ENCODE results near the gene RAD23A.

RAD23A gene

DNA sequence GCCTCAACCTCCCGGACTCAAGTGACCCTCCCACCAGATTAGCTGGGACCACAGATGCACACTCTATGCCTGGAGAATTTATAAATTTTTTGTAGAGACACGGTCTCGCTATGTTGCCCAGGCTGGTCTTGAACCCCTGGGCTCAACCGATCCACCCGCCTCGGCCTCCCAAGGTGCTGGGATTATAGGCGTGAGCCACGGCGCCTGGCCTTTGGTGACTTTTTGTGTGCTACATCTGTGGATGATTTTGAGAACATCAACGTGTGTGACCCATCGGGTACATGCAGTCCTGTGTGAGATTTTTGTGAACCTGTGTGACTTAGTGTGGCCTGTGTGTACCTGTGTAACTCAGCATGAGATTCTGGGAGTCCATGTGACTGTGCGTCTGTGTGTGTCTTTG, 41.1 kb downstream of the RAD23A start:
- no peak for TF ChIP-seq FOXP2 (optimal IDR thresholded peaks at IDR 0.05; ENCODE audit: borderline replicate concordance, extremely low read depth, extremely low read length, insufficient read depth)
- no peak for TF ChIP-seq SIN3A (IDR thresholded peaks at IDR 0.05; ENCODE audit: borderline replicate concordance, insufficient read depth, low read length)
- no peak for TF ChIP-seq TAF1 (IDR thresholded peaks at IDR 0.05; ENCODE audit: borderline replicate concordance, insufficient read depth, low read length)
- TF ChIP-seq, protein P1, sequence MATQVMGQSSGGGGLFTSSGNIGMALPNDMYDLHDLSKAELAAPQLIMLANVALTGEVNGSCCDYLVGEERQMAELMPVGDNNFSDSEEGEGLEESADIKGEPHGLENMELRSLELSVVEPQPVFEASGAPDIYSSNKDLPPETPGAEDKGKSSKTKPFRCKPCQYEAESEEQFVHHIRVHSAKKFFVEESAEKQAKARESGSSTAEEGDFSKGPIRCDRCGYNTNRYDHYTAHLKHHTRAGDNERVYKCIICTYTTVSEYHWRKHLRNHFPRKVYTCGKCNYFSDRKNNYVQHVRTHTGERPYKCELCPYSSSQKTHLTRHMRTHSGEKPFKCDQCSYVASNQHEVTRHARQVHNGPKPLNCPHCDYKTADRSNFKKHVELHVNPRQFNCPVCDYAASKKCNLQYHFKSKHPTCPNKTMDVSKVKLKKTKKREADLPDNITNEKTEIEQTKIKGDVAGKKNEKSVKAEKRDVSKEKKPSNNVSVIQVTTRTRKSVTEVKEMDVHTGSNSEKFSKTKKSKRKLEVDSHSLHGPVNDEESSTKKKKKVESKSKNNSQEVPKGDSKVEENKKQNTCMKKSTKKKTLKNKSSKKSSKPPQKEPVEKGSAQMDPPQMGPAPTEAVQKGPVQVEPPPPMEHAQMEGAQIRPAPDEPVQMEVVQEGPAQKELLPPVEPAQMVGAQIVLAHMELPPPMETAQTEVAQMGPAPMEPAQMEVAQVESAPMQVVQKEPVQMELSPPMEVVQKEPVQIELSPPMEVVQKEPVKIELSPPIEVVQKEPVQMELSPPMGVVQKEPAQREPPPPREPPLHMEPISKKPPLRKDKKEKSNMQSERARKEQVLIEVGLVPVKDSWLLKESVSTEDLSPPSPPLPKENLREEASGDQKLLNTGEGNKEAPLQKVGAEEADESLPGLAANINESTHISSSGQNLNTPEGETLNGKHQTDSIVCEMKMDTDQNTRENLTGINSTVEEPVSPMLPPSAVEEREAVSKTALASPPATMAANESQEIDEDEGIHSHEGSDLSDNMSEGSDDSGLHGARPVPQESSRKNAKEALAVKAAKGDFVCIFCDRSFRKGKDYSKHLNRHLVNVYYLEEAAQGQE (IDR thresholded peaks at IDR 0.05; ENCODE audit: insufficient read depth in 1 of 2, low read depth in 2 of 2, low read length in 2 of 2) = no peak
- TF ChIP-seq POLR2AphosphoS5 (IDR thresholded peaks at IDR 0.05; ENCODE audit: low read depth, low read length) = no peak

- TF ChIP-seq, protein P1 (IDR thresholded peaks at IDR 0.05; ENCODE audit: insufficient read depth in 1 of 2, low read depth in 2 of 2, low read length in 2 of 2) = no peak
- TF ChIP-seq TAF1 (IDR thresholded peaks at IDR 0.05; ENCODE audit: borderline replicate concordance, insufficient read depth, low read length) (no peak), SIN3A (IDR thresholded peaks at IDR 0.05; ENCODE audit: borderline replicate concordance, insufficient read depth, low read length) (no peak), FOXP2 (optimal IDR thresholded peaks at IDR 0.05; ENCODE audit: borderline replicate concordance, extremely low read depth, extremely low read length, insufficient read depth) (no peak), POLR2AphosphoS5 (IDR thresholded peaks at IDR 0.05; ENCODE audit: low read depth, low read length) (no peak)
Observed at GRCh38 chr19:12987190-12987589, 41.5 kb downstream of the RAD23A start.

DNA sequence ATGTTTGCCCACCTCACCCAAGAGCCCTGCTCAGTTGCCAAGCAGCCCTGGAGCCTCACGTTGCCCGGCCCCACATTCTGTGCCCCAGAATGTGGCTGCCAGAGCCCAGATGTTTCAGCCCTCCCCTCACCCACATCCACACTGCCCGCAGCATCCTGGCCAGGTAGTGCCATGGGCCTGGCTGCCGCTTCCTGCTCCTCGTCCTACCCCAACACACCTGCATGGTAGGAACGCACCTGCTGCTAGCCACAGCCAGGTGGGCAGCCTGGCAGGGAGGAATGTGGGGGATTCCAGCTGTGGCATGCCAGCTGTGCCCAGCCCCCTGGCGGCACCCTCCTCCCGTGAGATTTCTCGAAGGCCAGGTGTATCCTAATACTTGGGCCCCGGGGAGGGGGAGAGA, 42.1 kb downstream of the RAD23A start:
- TF ChIP-seq, protein P1 (IDR thresholded peaks at IDR 0.05; ENCODE audit: insufficient read depth in 1 of 2, low read depth in 2 of 2, low read length in 2 of 2) = no peak
- TF ChIP-seq POLR2AphosphoS5 (IDR thresholded peaks at IDR 0.05; ENCODE audit: low read depth, low read length) = no peak
- no peak for TF ChIP-seq SIN3A (IDR thresholded peaks at IDR 0.05; ENCODE audit: borderline replicate concordance, insufficient read depth, low read length)
- TF ChIP-seq TAF1 (IDR thresholded peaks at IDR 0.05; ENCODE audit: borderline replicate concordance, insufficient read depth, low read length) = no peak
- TF ChIP-seq FOXP2 (optimal IDR thresholded peaks at IDR 0.05; ENCODE audit: borderline replicate concordance, extremely low read depth, extremely low read length, insufficient read depth) = no peak

- TF ChIP-seq SIN3A (IDR thresholded peaks at IDR 0.05; ENCODE audit: borderline replicate concordance, insufficient read depth, low read length) (no peak), TAF1 (IDR thresholded peaks at IDR 0.05; ENCODE audit: borderline replicate concordance, insufficient read depth, low read length) (no peak), FOXP2 (optimal IDR thresholded peaks at IDR 0.05; ENCODE audit: borderline replicate concordance, extremely low read depth, extremely low read length, insufficient read depth) (no peak), POLR2AphosphoS5 (IDR thresholded peaks at IDR 0.05; ENCODE audit: low read depth, low read length) (no peak)
- TF ChIP-seq, protein P1 (IDR thresholded peaks at IDR 0.05; ENCODE audit: insufficient read depth in 1 of 2, low read depth in 2 of 2, low read length in 2 of 2) = no peak
Observed at GRCh38 chr19:12990431-12990830, 44.8 kb downstream of the RAD23A start.

- TF ChIP-seq SIN3A (IDR thresholded peaks at IDR 0.05; ENCODE audit: borderline replicate concordance, insufficient read depth, low read length) (no peak), FOXP2 (optimal IDR thresholded peaks at IDR 0.05; ENCODE audit: borderline replicate concordance, extremely low read depth, extremely low read length, insufficient read depth) (no peak), TAF1 (IDR thresholded peaks at IDR 0.05; ENCODE audit: borderline replicate concordance, insufficient read depth, low read length) (no peak), POLR2AphosphoS5 (IDR thresholded peaks at IDR 0.05; ENCODE audit: low read depth, low read length) (no peak)
- TF ChIP-seq, protein P1 (IDR thresholded peaks at IDR 0.05; ENCODE audit: insufficient read depth in 1 of 2, low read depth in 2 of 2, low read length in 2 of 2) = no peak
Observed at GRCh38 chr19:12990853-12991252, 45.2 kb downstream of the RAD23A start.

All from PFSK-1 (cell line).